T follicular helper cell (primary cell): ENCODE data around the gene RHEX.
A peak's percentile ranks its signal among the peaks of the same experiment; 100 is the strongest.

ENCODE experiments used
- DNase-seq: peaks from one replicate; pipeline ENCODE4 v3.0.0-alpha.2; 2020; ENCODE audit warnings: low read depth

RHEX gene

GRCh38 chr1:206097381-206097780, 44.4 kb downstream of the RHEX start:
- no peak for DNase-seq

- DNase-seq, result no peak
Measured at GRCh38 chr1:206098242-206098919, 45.4 kb downstream of the RHEX start.

GRCh38 chr1:206100226-206100815, 47.3 kb downstream of the RHEX start:
- DNase-seq, result no peak

- no peak for DNase-seq
Measured at GRCh38 chr1:206101351-206102045, 48.5 kb downstream of the RHEX start.

- no peak for DNase-seq
Measured at GRCh38 chr1:206102292-206102936, 49.4 kb downstream of the RHEX start.

- DNase-seq, result no peak
Measured at GRCh38 chr1:206103979-206104378, 51.0 kb downstream of the RHEX start.

- DNase-seq, result no peak
Measured at GRCh38 chr1:206105464-206105995, 52.6 kb downstream of the RHEX start.

GRCh38 chr1:206106328-206107167, 53.6 kb downstream of the RHEX start:
- peak; percentile 64 for DNase-seq

- DNase-seq, result no peak
Measured at GRCh38 chr1:206107168-206107544, 54.2 kb downstream of the RHEX start.

- no peak for DNase-seq
Measured at GRCh38 chr1:206108635-206109034, 55.7 kb downstream of the RHEX start.

- DNase-seq, result no peak
Measured at GRCh38 chr1:206109718-206110117, 56.7 kb downstream of the RHEX start.

- no peak for DNase-seq
Measured at GRCh38 chr1:206110161-206110560, 57.2 kb downstream of the RHEX start.

- no peak for DNase-seq
Measured at GRCh38 chr1:206110820-206111219, 57.8 kb downstream of the RHEX start.

GRCh38 chr1:206111271-206111927, 58.4 kb downstream of the RHEX start:
- DNase-seq, result no peak

GRCh38 chr1:206112600-206113301, 59.8 kb downstream of the RHEX start:
- no peak for DNase-seq

- DNase-seq, result no peak
Measured at GRCh38 chr1:206114692-206115640, 62.0 kb downstream of the RHEX start.

GRCh38 chr1:206115791-206116190, 62.8 kb downstream of the RHEX start:
- DNase-seq, result no peak

- DNase-seq, result no peak
Measured at GRCh38 chr1:206116191-206116872, 63.4 kb downstream of the RHEX start.

- no peak for DNase-seq
Measured at GRCh38 chr1:206116873-206117150, 63.8 kb downstream of the RHEX start.
